GM11168 (cell line): ENCODE results near the gene CPEB1.
"Not testable (repeated sequence)": the region's sequence is repeated elsewhere in the genome, so short reads cannot be mapped to it uniquely, and the experiment has no call there.

ENCODE experiments used
- in situ Hi-C: fragments of 300-500 bp; cut with MboI; formaldehyde crosslinking; loops from one replicate; pipeline ENCODE4 v1.12.0; 2022; ENCODE audit warnings: low sequenced_read_pairs; ENCODE audit not compliant: unreplicated experiment

The CPEB1 gene

DNA sequence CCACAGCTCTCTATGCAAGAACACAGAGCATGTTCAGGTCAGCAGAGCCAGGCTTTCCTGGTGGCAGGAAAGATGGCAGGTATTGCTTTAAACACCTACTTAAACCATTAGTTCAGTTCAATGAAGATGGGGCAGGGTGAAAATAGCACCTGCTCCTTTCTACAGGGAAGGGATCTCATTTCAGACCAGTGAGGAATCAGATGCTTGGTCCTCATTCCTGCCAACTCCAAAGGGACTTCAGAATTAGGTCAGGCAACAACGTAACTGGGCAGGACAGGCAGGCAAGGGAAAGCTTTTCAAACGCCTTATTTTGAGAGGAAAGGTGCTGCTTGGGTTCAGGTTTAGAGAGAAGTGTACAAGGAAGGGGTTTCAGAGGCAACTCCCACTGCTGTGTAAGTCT is 94.3 kb downstream of the CPEB1 start:
- in situ Hi-C loops, result no loop called here

- in situ Hi-C loops, result no loop called here
These were observed 95.4 kb downstream of the CPEB1 start for GRCh38 chr15:82551646-82552247.

DNA sequence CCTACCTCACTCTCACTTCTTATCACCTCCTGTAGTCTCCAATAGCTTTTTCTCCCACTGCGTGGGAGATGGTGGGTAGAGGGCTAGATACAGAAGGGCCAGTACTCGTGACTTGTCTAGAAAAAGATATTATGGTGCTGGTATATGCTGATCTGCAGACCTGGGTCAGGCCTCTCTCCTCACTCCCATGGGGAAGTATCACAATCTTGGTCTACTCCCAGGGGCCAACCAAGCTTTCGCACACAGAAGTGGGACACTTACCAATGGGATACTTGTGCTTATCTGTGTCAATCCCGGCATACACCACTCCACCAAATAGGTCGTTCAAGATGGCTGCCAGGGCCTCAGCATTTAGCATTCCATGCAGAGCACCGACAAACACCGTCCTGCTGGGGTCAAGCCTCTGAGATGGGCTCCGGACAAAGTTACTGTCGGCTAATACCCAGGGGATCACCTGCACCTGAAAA is 97.9 kb downstream of the CPEB1 start:
- in situ Hi-C loops, result no loop called here

DNA sequence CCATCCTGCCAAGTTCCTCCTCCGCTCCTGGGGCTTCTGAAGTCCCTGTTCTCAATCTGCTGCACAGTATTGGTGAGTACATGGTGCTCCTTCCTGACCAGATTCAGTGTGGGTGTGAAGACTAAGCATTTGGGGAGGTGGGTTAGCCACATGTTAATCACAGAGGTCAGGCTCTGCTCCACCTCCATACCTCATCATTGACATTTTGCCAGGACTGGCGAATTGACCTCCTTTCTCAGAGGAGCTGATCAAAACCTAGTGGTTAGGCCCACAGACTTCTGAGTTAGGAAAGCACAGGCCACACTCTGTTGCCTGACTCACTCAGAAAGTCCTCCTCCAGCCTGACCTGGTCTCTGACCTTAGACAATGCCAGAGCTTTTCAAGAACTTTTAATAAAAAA is 98.5 kb downstream of the CPEB1 start:
- in situ Hi-C loops, result no loop called here

GRCh38 chr15:82545478-82545877 is 101.7 kb downstream of the CPEB1 start:
- in situ Hi-C loops, result no loop called here

DNA sequence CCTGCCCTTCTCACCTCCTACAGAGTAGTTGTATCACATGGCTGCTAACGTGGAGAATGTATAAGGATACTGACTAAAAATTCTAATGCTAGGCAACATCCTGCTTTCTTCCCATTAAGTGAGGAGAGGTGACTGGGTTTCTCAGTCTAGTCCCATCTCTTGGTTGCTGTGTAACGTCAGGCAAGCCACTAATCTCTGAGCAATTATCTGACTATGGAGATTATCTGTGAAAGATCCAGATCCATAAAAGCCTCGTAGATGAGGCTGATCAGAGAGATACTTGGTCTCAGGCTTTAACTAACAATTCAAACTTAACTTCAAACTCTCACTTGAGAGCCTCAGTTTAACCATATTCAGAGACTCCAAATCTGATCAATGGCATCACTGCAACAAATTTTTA is 102.2 kb downstream of the CPEB1 start:
- in situ Hi-C loops, result no loop called here

DNA sequence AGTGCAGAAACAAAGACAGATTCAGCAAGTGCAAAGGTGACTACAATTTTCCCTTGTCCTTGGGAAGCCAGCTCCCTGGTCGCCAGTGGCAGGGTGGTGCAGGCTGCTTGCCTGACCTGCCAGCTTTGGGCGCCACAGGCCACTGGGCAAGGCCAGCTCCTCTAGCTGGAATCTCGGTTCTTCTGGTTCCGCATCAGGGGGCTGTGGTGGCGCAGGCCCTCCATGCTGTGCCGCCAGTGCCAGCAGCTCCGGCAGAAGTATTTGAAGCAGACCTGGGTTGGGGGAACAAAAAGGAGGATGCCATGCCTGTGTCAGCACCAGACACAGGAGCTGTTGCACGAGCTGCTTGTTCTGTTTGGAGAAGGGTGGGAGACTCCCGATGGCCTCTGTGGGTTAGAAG is 102.7 kb downstream of the CPEB1 start:
- in situ Hi-C loops, result no loop called here

DNA sequence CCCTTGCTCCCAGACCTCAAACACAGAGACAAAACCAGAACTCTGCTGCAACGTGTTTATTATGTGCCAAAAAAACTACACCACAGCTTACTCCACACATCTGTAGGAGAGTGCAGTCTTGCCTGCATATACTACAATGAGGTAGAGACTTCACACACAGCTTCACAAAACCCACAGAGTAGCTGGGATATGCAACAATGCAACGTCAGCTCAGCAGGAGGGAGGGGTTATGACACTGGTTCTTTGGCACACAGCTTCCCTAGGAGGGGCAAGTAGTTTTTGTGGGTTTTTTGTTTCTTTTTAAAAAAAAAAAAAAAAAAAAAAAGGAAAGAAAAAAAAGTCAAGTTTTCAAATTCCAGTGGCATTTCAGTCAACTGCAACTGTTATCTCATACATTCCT is 104.0 kb downstream of the CPEB1 start:
- in situ Hi-C loops, result no loop called here

DNA sequence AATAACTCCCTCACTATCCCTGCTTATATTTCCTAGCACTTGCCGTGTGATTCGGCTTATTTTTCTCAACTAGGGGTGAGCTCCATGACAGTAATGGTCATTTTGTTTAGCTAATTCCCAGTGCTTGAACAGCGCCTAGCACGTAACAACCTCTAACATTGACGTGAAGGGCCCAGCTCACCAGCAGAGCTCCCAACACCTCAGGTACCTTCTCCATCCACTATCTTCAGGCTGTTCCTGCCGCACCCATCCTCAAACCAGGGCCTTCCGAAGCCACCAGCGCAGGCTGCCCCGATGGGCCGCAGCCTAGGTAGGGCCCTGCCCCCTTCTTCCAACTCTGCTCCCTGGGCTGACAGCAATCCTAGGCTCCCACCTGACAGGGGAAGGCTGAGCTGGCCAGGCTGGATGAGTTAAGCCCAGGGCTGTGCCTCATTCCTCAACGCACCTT is 106.2 kb downstream of the CPEB1 start:
- in situ Hi-C loops, result no loop called here

DNA sequence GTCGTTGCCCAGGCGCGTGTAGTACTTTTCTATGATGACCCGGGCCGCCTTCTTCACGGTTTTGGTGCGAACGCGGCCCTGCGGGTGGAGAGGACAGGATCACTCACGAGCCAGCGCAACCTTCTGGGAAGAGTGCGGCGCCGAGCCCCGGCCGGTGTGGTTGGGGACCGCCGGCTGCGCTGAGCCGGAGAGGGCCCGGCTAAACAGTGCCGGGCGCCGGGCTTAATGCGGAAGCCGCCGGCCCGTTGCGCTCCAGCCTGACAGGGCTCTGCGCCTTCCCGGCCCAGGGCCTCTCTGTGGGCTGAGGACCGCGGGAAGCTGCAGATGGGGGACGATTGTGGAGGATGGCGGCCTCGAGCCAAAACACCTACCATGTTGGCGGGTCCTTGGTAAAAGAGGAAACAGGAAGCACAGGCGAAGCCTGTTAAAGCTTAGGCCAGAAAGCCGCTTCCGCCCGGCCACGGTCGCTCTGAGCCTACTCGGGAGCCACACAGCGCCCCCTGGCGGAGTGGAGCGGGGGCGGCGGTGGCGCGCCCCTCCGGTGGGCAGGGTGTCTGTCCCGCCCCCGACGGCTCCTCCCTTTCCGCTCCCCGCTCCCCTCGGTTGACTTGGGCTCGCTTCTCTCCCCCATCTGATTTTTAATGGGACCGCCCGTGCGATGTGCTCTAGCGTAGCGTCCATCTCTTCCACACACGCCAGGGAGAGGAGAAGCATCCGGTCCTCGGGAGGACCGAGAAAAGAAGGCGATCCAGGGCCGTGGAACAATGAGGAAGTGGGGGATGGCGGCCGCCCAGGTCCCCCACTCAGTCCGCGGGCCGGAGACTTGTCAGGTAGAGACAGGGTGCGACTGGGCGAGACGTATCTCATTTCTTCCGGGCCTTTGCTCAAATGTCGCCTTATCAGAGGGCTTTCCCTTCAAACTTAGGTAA is 106.8 kb downstream of the CPEB1 start, which contains the start of gene RPS17:
RPS17 (minus strand) TSS at position 403 of the 929 bp plus-strand sequence; CDS start at position 374, 29 bp downstream.
- in situ Hi-C loops, result no loop called here

GRCh38 chr15:82539691-82540054 is 107.5 kb downstream of the CPEB1 start:
- in situ Hi-C loops, result no loop called here

- in situ Hi-C loops, result no loop called here
These were observed 108.0 kb downstream of the CPEB1 start for GRCh38 chr15:82538961-82539690.

GRCh38 chr15:82537351-82537908 is 109.7 kb downstream of the CPEB1 start:
- in situ Hi-C loops, result no loop called here

GRCh38 chr15:82536409-82537350 is 110.5 kb downstream of the CPEB1 start:
- in situ Hi-C loops, result no loop called here

DNA sequence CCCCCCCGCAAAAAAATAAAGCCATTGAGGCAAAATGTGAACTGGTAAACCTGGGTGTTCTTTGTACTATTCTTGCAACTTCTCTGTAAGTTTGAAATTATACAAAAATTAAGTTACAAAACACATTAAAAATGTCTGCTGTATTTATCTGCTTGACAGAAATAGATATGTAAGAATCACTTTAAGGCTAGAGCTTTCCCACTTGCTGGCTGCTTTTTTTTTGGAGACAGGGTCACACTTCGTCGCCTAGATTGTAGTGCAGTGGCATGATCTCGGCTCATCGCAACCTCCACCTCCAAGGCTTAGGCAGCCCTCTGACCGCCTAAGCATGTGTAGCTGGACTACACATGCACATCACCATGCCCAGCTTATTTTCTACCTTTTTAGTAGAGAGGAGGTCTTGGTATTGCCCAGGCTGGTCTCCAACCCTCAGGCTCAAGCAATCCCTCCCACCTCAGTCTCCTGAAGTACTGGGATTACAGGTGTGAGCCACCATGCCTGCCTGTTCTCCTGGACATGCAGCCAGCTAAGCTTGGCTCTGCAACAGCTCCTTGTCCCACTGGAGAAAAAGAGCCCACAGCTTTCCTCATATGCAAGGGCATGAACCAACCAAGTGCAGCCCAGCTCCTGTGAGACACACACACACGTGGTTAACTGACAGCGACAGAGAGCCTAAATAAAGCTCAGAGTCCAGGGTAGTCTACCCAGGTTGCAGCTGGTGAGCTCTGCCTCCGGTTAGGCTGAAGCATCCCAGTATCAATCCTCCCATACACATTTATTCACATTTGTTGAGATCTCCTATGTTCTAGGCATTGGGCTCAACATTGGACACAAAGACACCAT is 111.4 kb downstream of the CPEB1 start:
- in situ Hi-C loops, result no loop called here

DNA sequence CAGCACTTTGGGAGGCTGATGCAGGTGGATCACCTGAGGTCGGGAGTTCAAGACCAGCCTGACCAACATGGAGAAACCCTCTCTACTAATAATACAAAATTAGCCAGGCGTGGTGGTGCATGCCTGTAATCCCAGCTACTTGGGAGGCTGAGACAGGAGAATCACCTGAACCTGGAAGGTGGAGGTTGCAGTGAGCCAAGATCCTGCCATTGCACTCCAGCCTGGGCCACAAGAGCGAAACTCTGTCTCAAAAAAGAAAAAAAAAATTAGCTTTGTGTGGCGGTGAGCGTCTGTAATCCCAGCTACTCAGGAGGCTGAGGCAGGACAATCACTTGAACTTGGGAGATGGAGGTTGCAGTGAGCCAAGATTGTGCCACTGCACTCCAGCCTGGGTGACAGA is 112.0 kb downstream of the CPEB1 start:
- in situ Hi-C loops, result not testable (repeated sequence)

DNA sequence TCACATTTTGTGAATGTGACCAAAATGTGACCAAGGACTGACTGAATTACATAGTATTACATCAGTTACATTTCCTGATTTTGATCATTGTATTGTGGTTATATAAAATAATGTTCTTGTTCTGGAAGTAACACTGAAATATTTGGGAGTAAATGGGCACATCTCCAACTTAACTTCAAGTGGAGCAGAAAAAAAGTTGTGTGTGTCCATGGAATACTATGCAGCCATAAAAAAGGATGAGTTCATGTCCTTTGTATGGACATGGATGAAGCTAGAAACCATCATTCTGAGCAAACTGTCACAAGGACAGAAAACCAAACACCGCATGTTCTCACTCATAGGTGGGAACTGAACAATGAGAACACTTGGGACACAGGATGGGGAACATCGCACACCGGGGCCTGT is 112.7 kb downstream of the CPEB1 start:
- in situ Hi-C loops, result not testable (repeated sequence)

DNA sequence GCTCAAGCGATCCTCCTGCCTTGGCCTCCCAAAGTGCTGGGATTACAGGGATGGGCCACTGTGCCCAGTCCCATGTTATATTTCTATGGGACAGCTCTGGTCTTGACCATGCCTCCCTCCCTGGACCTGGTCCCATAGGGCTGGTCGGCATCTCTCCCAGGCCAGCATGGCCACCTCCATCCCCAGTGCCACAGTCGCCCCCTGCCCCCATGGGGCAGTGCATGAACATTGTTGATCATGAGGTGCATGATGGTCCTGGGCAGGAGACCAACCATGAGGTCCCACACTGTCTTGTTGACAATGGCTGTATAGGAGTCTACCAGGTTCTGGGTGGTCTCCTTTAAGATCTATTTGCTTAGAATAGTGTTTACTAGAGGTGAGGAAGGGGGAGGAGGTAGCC is 113.4 kb downstream of the CPEB1 start:
- in situ Hi-C loops, result no loop called here
